ENCODE data around the gene AFF1. TPM values are rescaled to one million over a fixed set of nuclear protein-coding genes. Genes with fewer than 3 reads are reported as not detected.
A peak's percentile ranks its signal among the peaks of the same experiment; 100 is the strongest.

The AFF1 gene
- total RNA-seq, 2 experiments from 2014 or later: 46.6 to 50.6 TPM

DNA sequence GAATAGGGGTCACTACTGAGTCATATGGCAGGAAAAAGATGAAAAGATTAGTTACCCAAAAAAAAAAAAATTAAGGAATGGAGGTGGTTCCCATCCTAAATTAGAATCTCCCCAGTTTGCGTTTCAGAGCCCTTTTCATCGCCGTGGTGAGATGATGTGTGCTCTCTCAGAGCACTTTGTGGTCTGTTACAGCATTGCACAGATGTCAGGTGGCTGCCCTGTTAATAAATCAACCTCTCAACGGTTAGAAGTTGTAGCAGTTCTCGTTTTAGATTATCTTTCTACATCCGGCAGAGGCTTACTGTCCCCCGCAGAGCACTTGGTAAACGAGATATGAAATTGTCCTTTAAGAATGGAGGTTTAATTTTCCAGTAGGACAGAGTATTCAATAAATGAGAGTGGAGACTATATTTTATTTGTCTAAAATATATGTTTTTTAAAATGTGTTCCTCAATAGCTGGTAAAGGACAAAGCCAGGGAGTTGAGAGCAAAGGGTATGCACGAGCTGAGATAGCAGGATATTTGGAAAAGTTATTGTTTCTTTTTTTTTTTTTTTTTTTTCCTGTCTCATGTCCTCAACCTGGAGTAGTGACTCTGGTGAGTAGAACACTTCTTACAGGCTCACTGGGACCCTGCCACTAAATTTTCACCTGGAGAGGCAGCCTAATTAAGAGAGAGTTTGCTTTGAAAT is 26.9 kb downstream of the AFF1 start:
- H3K4me3 Mint-ChIP-seq: no peak overlapping the region
- DNase-seq: peak; percentile 48
- H3K27me3 Mint-ChIP-seq (ENCODE audit: low read depth): no peaks in the 10 kb centered on the region
- intact Hi-C loops (cut with micrococcal nuclease): loop anchor here (2.0 kb wide), 1 partner anchor 15 kb away; no protein-coding TSS in a partner anchor
- no peak overlapping the region for H3K27ac Mint-ChIP-seq
- H3K4me1 Mint-ChIP-seq (ENCODE audit: low read depth): peaks cover 40% of the 10 kb centered on the region
- peaks cover 12% of the 10 kb centered on the region for H3K36me3 Mint-ChIP-seq (ENCODE audit: low read depth)
- H3K9me3 Mint-ChIP-seq: no peaks in the 10 kb centered on the region
- CTCF ChIA-PET: interaction anchor here (0.6 to 1.8 kb wide), 3 partner anchors 10 to 102 kb away, joined by 4 to 8 read pairs (median 4); partner anchors contain the start of gene AFF1

DNA sequence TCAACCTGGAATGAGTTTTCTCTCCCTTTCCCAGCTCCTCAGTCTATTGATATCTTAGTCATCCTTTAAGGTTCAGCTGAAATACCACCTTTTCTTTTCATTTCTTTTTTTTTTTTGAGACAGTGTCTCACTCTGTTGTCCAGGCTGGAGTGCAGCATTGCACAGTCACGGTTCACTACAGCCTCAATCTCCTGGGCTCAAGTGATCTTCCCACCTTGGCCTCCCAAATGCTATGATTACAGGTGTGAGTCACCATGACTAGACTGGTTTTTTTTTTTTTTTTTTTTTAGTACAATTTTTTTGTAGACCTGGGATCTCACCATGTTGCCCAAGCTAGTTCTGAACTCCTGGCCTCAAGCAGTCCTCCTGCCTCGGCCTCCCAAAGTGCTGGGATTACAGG is 28.9 kb downstream of the AFF1 start:
- CTCF ChIA-PET: no interaction called here
- H3K36me3 Mint-ChIP-seq (ENCODE audit: low read depth): peaks cover 10% of the 10 kb centered on the region
- H3K9me3 Mint-ChIP-seq: no peaks in the 10 kb centered on the region
- H3K4me1 Mint-ChIP-seq (ENCODE audit: low read depth): peaks cover 29% of the 10 kb centered on the region
- no peaks in the 10 kb centered on the region for H3K27me3 Mint-ChIP-seq (ENCODE audit: low read depth)
- intact Hi-C loops (cut with micrococcal nuclease): loop anchor here (1.0 kb wide), 1 partner anchor 27 kb away; no protein-coding TSS in a partner anchor
- no peak overlapping the region for H3K27ac Mint-ChIP-seq
- no peak for DNase-seq
- H3K4me3 Mint-ChIP-seq: no peak overlapping the region

DNA sequence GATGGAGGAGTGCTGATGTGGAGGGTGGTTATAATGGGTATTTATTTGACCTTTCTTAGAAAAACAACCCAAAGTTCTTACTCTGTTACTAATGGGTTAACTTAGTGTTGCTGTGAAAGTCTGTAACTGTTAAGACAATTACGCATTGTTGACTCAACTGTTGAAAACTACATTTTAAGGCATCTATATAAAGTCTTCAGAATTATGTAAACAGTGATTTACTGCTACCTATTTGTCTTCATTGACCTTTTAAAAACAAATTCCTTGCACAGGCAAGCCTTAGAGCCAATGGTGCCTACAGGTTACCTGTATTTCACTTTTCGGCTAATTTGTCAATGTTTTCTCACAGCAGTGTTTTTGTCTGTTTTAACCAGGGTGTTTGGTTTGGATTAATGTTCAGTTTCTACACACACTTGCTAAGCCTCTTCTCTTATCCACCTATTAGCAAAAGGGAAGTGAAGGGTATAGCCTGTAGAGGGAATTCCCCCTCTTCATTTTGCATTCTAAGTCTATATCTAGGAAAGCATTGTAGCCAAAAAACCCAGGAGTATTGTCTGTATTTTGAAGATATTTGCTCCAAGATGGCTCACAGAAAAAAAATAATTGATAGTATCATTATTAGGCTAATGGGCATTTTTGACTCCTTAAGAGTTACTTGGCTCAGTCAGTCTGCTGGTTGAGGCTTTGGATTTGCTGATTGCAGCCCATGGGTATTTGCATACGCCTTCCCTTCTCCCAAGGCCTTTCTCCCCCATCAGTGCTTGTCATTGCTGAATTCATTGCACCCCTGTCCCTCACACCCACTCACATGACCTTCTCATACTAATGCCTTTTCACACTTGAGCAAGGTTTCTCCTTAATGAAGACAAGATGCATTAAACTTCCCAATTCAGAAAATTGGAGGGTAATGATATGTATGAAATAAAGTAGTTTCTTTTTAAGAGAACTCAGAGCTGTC is 30.5 kb downstream of the AFF1 start:
- H3K4me3 Mint-ChIP-seq: no peak overlapping the region
- CTCF ChIA-PET: no interaction called here
- DNase-seq: no peak
- H3K27me3 Mint-ChIP-seq (ENCODE audit: low read depth): no peaks in the 10 kb centered on the region
- peaks cover 8% of the 10 kb centered on the region for H3K36me3 Mint-ChIP-seq (ENCODE audit: low read depth)
- intact Hi-C loops (cut with micrococcal nuclease): no loop called here
- peaks cover 21% of the 10 kb centered on the region for H3K4me1 Mint-ChIP-seq (ENCODE audit: low read depth)
- H3K9me3 Mint-ChIP-seq: no peaks in the 10 kb centered on the region
- no peak overlapping the region for H3K27ac Mint-ChIP-seq

DNA sequence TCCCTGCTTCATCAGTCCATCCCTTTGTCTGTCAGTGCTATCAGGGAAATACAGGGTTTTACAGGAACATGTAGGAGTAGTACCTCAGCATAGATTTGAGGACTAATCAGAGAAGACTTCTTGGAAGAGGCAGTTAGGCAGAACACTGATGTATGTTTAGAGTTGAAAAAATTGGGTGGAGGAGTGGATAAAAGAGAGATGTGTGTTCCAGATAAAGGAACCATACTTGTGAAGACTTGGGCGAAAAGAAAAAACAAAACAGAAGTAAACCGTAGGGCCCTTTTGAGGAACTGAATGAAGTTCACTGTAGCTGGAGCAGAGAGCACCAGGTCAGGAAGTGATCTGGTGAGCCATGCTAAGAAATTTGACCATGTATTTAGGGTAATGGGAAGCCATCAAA is 32.3 kb downstream of the AFF1 start:
- H3K4me3 Mint-ChIP-seq: no peak overlapping the region
- DNase-seq: no peak
- no peaks in the 10 kb centered on the region for H3K9me3 Mint-ChIP-seq
- H3K27ac Mint-ChIP-seq: no peak overlapping the region
- peaks cover 24% of the 10 kb centered on the region for H3K4me1 Mint-ChIP-seq (ENCODE audit: low read depth)
- CTCF ChIA-PET: no interaction called here
- no peaks in the 10 kb centered on the region for H3K36me3 Mint-ChIP-seq (ENCODE audit: low read depth)
- no peaks in the 10 kb centered on the region for H3K27me3 Mint-ChIP-seq (ENCODE audit: low read depth)
- intact Hi-C loops (cut with micrococcal nuclease): no loop called here

DNA sequence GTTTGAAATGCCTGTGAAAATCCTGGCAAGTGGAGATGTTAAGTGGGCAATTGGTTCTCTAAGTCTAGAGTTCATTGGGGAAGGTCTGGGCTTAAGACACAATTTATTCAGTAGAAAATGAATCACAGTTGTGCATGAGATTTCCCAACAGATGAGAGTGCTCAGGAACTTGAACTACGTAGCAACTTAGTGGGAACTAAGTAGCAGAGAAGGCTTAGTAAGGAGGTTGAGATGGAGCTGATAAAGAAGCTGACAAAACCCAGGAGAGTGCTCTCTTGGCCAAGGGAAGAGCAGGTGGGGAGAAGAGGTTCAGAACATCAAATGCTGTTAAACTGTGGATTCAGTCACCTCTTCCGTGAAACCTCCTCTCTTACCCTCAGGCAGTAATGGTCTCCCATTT is 33.0 kb downstream of the AFF1 start:
- H3K27ac Mint-ChIP-seq: no peak overlapping the region
- H3K9me3 Mint-ChIP-seq: no peaks in the 10 kb centered on the region
- CTCF ChIA-PET: interaction anchor here (1.4 kb wide), 1 partner anchor 16 kb away, joined by 4 read pairs; no protein-coding TSS in a partner anchor
- no peak overlapping the region for H3K4me3 Mint-ChIP-seq
- no peaks in the 10 kb centered on the region for H3K36me3 Mint-ChIP-seq (ENCODE audit: low read depth)
- no peaks in the 10 kb centered on the region for H3K27me3 Mint-ChIP-seq (ENCODE audit: low read depth)
- no peak for DNase-seq
- intact Hi-C loops (cut with micrococcal nuclease): no loop called here
- H3K4me1 Mint-ChIP-seq (ENCODE audit: low read depth): peaks cover 23% of the 10 kb centered on the region

DNA sequence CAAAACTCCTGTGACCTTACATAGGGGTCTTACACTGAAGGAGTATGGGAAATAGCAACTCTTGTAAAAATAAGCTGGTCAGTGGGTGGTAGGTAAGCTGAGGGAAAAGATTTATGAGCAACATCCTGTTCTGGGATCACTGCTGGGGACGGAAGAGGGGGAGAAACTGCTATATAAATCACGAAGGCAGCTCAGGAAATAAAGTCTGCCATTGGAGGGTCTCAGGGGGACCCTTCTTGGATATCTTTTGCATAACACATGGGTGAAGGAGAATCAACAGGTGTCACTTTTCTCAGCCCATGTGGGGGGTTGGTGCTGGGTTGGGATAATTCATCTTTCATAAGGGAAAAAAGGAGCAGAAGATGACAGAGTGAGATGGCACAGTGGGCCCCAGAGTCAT is 33.7 kb downstream of the AFF1 start:
- no peaks in the 10 kb centered on the region for H3K36me3 Mint-ChIP-seq (ENCODE audit: low read depth)
- H3K27me3 Mint-ChIP-seq (ENCODE audit: low read depth): no peaks in the 10 kb centered on the region
- H3K4me3 Mint-ChIP-seq: no peak overlapping the region
- CTCF ChIA-PET: interaction anchor here (1.4 kb wide), 1 partner anchor 17 kb away, joined by 4 read pairs; no protein-coding TSS in a partner anchor
- H3K27ac Mint-ChIP-seq: no peak overlapping the region
- intact Hi-C loops (cut with micrococcal nuclease): no loop called here
- H3K9me3 Mint-ChIP-seq: no peaks in the 10 kb centered on the region
- peaks cover 20% of the 10 kb centered on the region for H3K4me1 Mint-ChIP-seq (ENCODE audit: low read depth)
- no peak for DNase-seq

DNA sequence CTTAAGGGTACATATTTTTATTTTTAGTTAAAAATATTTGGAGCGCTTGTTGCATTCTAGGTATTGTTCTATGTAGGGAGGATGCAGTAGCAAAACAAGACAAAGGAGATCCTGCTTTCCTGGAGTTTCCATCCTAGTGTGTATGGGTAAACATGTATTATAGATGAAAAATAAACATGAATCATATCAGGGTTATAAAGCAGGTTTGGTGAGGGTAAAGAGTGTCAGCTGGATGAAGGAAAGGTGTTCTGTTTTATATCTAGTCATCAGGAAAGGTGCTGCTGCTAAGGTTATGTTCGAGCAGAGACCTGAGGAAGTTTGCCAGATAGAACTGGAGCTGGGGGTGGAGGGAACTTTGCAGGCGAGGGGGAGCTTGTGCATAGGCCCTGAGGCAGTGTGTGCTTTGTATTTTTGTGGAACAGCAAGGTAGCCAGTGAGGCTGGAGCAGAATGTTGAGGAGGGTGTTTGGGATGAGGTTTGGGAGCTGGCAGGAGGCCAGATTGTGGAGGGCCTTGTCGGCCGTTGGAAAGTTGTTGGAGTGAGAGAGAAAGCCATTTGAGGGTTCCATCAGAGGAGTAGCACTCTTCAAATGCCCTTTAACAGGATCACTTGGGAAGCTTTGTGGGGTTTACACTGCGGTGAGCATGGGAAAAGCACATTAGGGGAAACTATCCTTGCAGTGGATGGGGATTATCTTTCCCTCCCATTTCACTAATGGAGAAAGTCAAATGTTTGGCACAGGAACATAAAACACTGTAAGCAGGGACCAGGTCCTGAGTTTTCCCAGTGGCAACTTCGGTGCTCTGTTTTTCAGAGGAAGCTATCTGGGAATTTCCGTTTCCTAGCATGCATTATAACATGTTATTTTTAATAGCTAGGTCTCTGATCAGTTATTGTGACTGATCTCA is 35.9 kb downstream of the AFF1 start:
- peaks cover 29% of the 10 kb centered on the region for H3K4me1 Mint-ChIP-seq (ENCODE audit: low read depth)
- intact Hi-C loops (cut with micrococcal nuclease): no loop called here
- CTCF ChIA-PET: interaction anchor here (0.9 to 1.6 kb wide), 3 partner anchors 9 to 49 kb away, joined by 3 to 4 read pairs (median 3); no protein-coding TSS in a partner anchor
- no peaks in the 10 kb centered on the region for H3K36me3 Mint-ChIP-seq (ENCODE audit: low read depth)
- H3K27ac Mint-ChIP-seq: no peak overlapping the region
- no peaks in the 10 kb centered on the region for H3K9me3 Mint-ChIP-seq
- H3K4me3 Mint-ChIP-seq: no peak overlapping the region
- H3K27me3 Mint-ChIP-seq (ENCODE audit: low read depth): no peaks in the 10 kb centered on the region
- DNase-seq: no peak

DNA sequence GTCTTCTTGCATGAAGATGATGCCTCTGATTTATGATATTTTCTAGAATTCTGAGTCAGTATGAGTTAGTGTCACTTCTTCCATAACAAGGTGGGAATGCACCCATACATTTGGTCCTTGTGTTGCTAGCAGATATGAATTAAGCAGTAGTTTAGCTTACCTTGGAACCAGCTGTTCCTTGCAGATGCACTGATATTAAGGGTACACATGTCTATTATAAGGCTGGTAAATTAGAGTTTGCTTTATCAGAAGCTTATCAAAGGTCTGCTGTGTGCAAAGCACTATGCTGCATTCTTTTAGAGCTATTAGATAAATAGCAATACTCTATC is 36.5 kb downstream of the AFF1 start:
- intact Hi-C loops (cut with micrococcal nuclease): no loop called here
- no peak for DNase-seq
- H3K27ac Mint-ChIP-seq: no peak overlapping the region
- H3K4me1 Mint-ChIP-seq (ENCODE audit: low read depth): peaks cover 34% of the 10 kb centered on the region
- no peak overlapping the region for H3K4me3 Mint-ChIP-seq
- no peaks in the 10 kb centered on the region for H3K36me3 Mint-ChIP-seq (ENCODE audit: low read depth)
- CTCF ChIA-PET: interaction anchor here (0.9 to 1.6 kb wide), 2 partner anchors 10 to 49 kb away, joined by 3 to 4 read pairs; no protein-coding TSS in a partner anchor
- no peaks in the 10 kb centered on the region for H3K27me3 Mint-ChIP-seq (ENCODE audit: low read depth)
- H3K9me3 Mint-ChIP-seq: no peaks in the 10 kb centered on the region

DNA sequence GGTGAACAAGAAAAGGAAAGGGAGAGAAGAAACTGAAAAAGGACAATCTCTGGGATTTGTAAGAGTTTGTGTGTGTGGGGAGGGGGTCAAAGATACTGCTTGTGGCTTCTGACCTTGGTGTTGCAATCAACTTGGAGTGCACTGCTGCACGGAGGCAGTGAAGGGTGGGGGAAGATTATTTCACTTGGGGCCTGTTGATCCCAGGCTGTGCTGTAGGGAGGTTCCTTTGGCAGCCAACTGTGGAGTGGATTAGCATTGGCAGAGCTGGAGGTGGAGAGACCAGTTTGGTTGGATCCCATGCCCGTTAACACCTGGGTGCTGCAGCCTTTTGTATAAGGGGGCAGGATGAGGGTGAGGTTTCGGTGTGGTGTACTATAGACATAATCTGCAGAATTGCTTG is 38.2 kb downstream of the AFF1 start:
- Mint-ChIP-seq H3K27ac (no peak overlapping the region), H3K4me3 (no peak overlapping the region), H3K27me3 (ENCODE audit: low read depth) (no peaks in the 10 kb centered on the region), H3K4me1 (ENCODE audit: low read depth) (peaks cover 46% of the 10 kb centered on the region), H3K9me3 (no peaks in the 10 kb centered on the region), H3K36me3 (ENCODE audit: low read depth) (no peaks in the 10 kb centered on the region)
- no peak for DNase-seq
- CTCF ChIA-PET: no interaction called here
- intact Hi-C loops (cut with micrococcal nuclease): no loop called here

DNA sequence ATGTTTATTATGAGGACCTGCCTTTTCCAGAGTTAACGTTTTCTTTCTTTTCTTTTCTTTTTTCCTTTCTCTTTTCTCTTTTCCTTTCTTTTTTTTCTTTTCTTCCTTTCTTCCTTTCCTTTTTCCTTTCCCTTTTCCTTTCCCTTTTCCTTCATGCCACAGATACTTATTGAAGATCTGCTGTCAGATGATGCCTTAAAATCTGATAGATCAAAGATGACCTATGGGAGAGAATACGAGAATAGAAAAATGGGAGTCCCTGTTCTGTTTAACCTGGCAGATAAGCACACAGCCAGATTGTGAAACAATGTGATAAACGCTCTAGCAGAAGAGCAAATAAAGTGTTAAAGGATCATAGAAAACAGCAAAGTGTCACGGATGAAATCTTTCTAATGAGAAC is 38.9 kb downstream of the AFF1 start:
- Mint-ChIP-seq H3K36me3 (ENCODE audit: low read depth) (no peaks in the 10 kb centered on the region), H3K4me3 (no peak overlapping the region), H3K9me3 (no peaks in the 10 kb centered on the region), H3K27me3 (ENCODE audit: low read depth) (no peaks in the 10 kb centered on the region), H3K4me1 (ENCODE audit: low read depth) (peaks cover 46% of the 10 kb centered on the region), H3K27ac (no peak overlapping the region)
- intact Hi-C loops (cut with micrococcal nuclease): no loop called here
- CTCF ChIA-PET: no interaction called here
- no peak for DNase-seq

DNA sequence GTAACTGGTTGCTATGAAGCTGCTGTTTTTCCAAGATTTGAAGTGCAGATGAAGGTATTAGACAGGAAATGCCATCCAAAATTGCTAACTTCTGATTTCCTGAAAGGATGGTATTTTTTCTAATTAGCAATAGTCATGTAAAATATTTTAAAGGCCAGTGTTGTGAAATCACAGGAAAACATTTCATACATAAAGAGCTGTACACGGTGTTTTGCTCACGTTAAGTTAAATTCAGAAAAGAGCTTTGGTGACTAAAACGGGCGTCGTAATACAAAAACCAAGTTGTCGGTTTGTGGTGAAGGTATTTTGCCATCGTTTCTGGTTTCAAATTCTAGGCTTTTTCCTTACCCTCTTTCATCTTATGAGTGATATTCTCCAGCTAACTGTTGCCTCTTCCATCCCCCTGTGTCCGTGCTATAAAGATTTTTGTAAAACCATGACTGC is 39.8 kb downstream of the AFF1 start:
- CTCF ChIA-PET: interaction anchor here (0.6 to 0.9 kb wide), 2 partner anchors 29 to 40 kb away, joined by 3 read pairs; partner anchors contain the start of gene AFF1
- Mint-ChIP-seq H3K27ac (no peak overlapping the region), H3K36me3 (ENCODE audit: low read depth) (no peaks in the 10 kb centered on the region), H3K4me3 (no peak overlapping the region), H3K27me3 (ENCODE audit: low read depth) (no peaks in the 10 kb centered on the region), H3K4me1 (ENCODE audit: low read depth) (peaks cover 53% of the 10 kb centered on the region), H3K9me3 (no peaks in the 10 kb centered on the region)
- intact Hi-C loops (cut with micrococcal nuclease): no loop called here
- DNase-seq: no peak

DNA sequence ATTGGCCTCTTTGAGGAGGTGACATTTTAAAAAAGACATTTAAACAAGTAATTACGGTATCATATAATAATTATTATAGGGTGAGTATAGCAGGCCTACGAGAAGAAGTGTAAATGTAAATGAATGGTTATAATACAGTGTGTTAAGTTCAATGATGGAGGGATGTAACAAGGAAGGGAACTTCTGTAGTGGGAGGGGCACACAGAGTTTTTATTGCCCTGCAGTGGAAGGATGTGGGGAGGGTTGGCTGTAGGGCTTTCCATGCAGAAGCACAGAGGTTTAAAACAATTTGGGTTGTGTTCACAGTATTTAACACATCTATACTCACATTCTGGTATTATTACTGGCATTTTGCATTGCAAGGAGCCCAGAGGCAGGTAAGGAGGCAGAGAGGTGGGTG is 41.1 kb downstream of the AFF1 start:
- CTCF ChIA-PET: no interaction called here
- DNase-seq: no peak
- intact Hi-C loops (cut with micrococcal nuclease): loop anchor here (2.0 kb wide), 1 partner anchor 15 kb away; no protein-coding TSS in a partner anchor
- H3K4me3 Mint-ChIP-seq: no peak overlapping the region
- H3K36me3 Mint-ChIP-seq (ENCODE audit: low read depth): no peaks in the 10 kb centered on the region
- no peak overlapping the region for H3K27ac Mint-ChIP-seq
- peaks cover 49% of the 10 kb centered on the region for H3K4me1 Mint-ChIP-seq (ENCODE audit: low read depth)
- no peaks in the 10 kb centered on the region for H3K9me3 Mint-ChIP-seq
- no peaks in the 10 kb centered on the region for H3K27me3 Mint-ChIP-seq (ENCODE audit: low read depth)

Data from activated naive CD4-positive, alpha-beta T cell treated with anti-CD3 and anti-CD28 coated beads for 36 hours (primary cell).